Naive thymus-derived CD4-positive, alpha-beta T cell (primary cell): ENCODE results near the gene TIE1. TPM values are rescaled to one million over a fixed set of nuclear protein-coding genes. Genes with fewer than 3 reads are reported as not detected.

Experiments
- ATAC-seq: fragments of 150-1000 bp; cut with Tn5 transposase; 2 replicates; pipeline ENCODE4 v1.10.0; 2021; ENCODE audit warnings: mild to moderate bottlenecking, moderate library complexity
- CTCF ChIA-PET: fragments of 350-600 bp; sonication (Branson Sonifier 250); formaldehyde crosslinking; loops from one replicate; lab custom pipeline; 2021; ENCODE audit warnings: antibody characterized with exemption; lab: Charles Lee
- POLR2A ChIA-PET: fragments of 350-600 bp; sonication (Branson Sonifier 250); formaldehyde crosslinking; loops from one replicate; lab custom pipeline; 2021; ENCODE audit warnings: antibody characterized with exemption, inconsistent platforms; lab: Charles Lee
- DNase-seq, 9 donors: peaks; one replicate each; pipeline versions ENCODE4 v3.0.0 to v3.0.0-alpha.2; 2020 to 2022; ENCODE audit warnings: mixed read lengths in 1 of 9
- H3K27ac ChIP-seq: one replicate; pipeline ENCODE4 v1.7.0; 2013; ENCODE audit warnings: mild to moderate bottlenecking, low read depth, low read length, moderate library complexity
- H3K27me3 ChIP-seq, 2 donors: one replicate each; pipeline ENCODE4 v1.7.0; 2013; ENCODE audit warnings: low read length in 2 of 2, mild to moderate bottlenecking in 2 of 2, moderate library complexity in 2 of 2; ENCODE audit not compliant: control insufficient read depth in 2 of 2, insufficient read depth in 2 of 2
- H3K36me3 ChIP-seq, 3 experiments: 1 replicate in 2 of 3; 2 replicates in 1 of 3; pipeline ENCODE4 v1.7.0; 2013; ENCODE audit warnings: low read length in 3 of 3, mild to moderate bottlenecking in 3 of 3, moderate library complexity in 1 of 3; ENCODE audit not compliant: insufficient read depth in 3 of 3, control insufficient read depth in 2 of 3
- H3K4me1 ChIP-seq, 2 donors: one replicate each; pipeline ENCODE4 v1.7.0; 2013; ENCODE audit warnings: low read length in 2 of 2, mild to moderate bottlenecking in 2 of 2, moderate library complexity in 1 of 2; ENCODE audit not compliant: control insufficient read depth in 2 of 2, insufficient read depth in 2 of 2
- H3K4me3 ChIP-seq: 2 replicates; pipeline ENCODE4 v1.7.0; 2013; ENCODE audit warnings: mild to moderate bottlenecking, low read length
- H3K9me3 ChIP-seq, 3 experiments: 1 replicate in 2 of 3; 2 replicates in 1 of 3; pipeline ENCODE4 v1.7.0; 2013; ENCODE audit warnings: low read length in 3 of 3; ENCODE audit not compliant: control insufficient read depth in 2 of 3
- H3K27ac Mint-ChIP-seq, 9 donors: one replicate each; pipeline ENCODE4 v1.8.0; 2020 to 2022; ENCODE audit warnings: mixed read lengths in 9 of 9, mild to moderate bottlenecking in 8 of 9, moderate library complexity in 5 of 9, inconsistent platforms in 2 of 9
- H3K27me3 Mint-ChIP-seq, 5 donors: one replicate each; pipeline ENCODE4 v1.8.0; 2021 to 2022; ENCODE audit warnings: mixed read lengths in 5 of 5, mild to moderate bottlenecking in 1 of 5
- H3K36me3 Mint-ChIP-seq, 5 donors: one replicate each; pipeline ENCODE4 v1.8.0; 2020 to 2022; ENCODE audit warnings: mixed read lengths in 5 of 5, mild to moderate bottlenecking in 3 of 5, inconsistent platforms in 1 of 5
- H3K4me1 Mint-ChIP-seq, 7 donors: one replicate each; pipeline ENCODE4 v1.8.0; 2020 to 2022; ENCODE audit warnings: mixed read lengths in 7 of 7, mild to moderate bottlenecking in 3 of 7, inconsistent platforms in 1 of 7
- H3K4me3 Mint-ChIP-seq, 10 donors: one replicate each; pipeline ENCODE4 v1.8.0; 2020 to 2022; ENCODE audit warnings: mild to moderate bottlenecking in 10 of 10, mixed read lengths in 10 of 10, moderate library complexity in 6 of 10, inconsistent platforms in 2 of 10
- H3K9me3 Mint-ChIP-seq, 11 donors: one replicate each; pipeline ENCODE4 v1.8.0; 2020 to 2022; ENCODE audit warnings: mixed read lengths in 11 of 11, mild to moderate bottlenecking in 4 of 11, inconsistent platforms in 1 of 11, moderate library complexity in 1 of 11
- intact Hi-C, 2 donors: fragments of 100-400 bp; cut with micrococcal nuclease; formaldehyde crosslinking; loops; one replicate each; pipeline ENCODE4 v1.15.1; 2023
- microRNA-seq: library from miRNA; unstranded; fragments of <30 nt; microRNA quantifications from one replicate; pipeline ENCODE4 v1.2.0, GENCODE V29; 2022; ENCODE audit warnings: borderline microRNAs expressed
- polyA plus RNA-seq, 2 donors: library from polyadenylated mRNA; unstranded; fragments of 300-500 nt; fragmentation: Illumina TruSeq; gene quantifications; one replicate each; pipeline ENCODE4 v1.2.3, GENCODE V29; 2021
- total RNA-seq, 6 experiments: library from RNA in 5 of 6; stranded (reverse) in 5 of 6; gene quantifications; 1 replicate in 5 of 6; 2 replicates in 1 of 6; pipeline ENCODE4 v1.2.3 and lab custom pipeline; 2021 to 2026

The TIE1 gene
- total and polyA plus RNA-seq, 7 experiments from 2014 or later: 0.19 to 1.9 TPM; not detected in 5

DNA sequence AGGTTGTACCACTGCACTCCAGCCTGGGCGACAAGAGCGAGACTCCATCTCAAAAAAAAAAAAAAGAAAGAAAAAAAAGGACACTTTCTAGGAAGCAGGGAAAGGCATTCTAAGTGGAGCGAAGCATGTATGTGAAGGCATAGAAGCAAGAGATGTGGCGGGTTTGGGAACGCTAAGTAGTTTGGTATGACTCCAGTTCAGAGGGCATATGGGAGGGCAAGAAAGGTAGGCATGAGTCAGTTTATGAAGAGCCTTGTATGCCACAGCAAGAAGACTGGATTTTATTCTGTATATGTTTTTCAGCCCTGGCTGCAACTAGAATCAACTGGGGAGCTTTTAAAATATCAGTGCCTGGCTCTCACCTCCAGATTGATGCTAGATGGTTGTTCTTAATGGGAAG lies 71.4 kb downstream of the TIE1 start:
- peaks cover 15 to 33% (median 22%) of the 10 kb centered on the region in 7 donors for H3K4me1 Mint-ChIP-seq
- no peak overlapping the region for H3K4me3 ChIP-seq
- H3K4me3 Mint-ChIP-seq: no peak overlapping the region
- no peaks in the 10 kb centered on the region for H3K27me3 ChIP-seq
- no peaks in the 10 kb centered on the region for H3K9me3 ChIP-seq
- ChIA-PET POLR2A (no interaction called here), CTCF (no interaction called here)
- DNase-seq: no peak
- H3K36me3 ChIP-seq: no peaks in the 10 kb centered on the region
- no peak overlapping the region for H3K27ac Mint-ChIP-seq
- peaks cover 0 to 16% (median 0%) of the 10 kb centered on the region in 5 donors for H3K36me3 Mint-ChIP-seq
- peaks cover 6 to 8% of the 10 kb centered on the region in 2 donors for H3K4me1 ChIP-seq
- no peak overlapping the region for H3K27ac ChIP-seq
- no peak for ATAC-seq
- H3K9me3 Mint-ChIP-seq: no peaks in the 10 kb centered on the region
- intact Hi-C loops: no loop called here
- no peaks in the 10 kb centered on the region for H3K27me3 Mint-ChIP-seq

Small RNA genes within 50 kb of the gene (microRNA-seq; reads per million reads assigned to microRNA genes)
- not detected for gene MIR6734

Other genes with a start within 250 kb of the TIE1 start
- 10 to 100 TPM; 17.8 to 46.1 (median 22.7) TPM for gene EBNA1BP2, start 128.7 kb upstream of the TIE1 start, total RNA-seq
- 10 to 100 TPM; 51.9 to 56.5 TPM for gene EBNA1BP2, start 128.7 kb upstream of the TIE1 start, polyA plus RNA-seq
- gene CFAP57, start 128.7 kb upstream of the TIE1 start, total RNA-seq: under 1 TPM in 1 of 5 experiments, not detected in 4; 0.07 TPM
- gene CFAP57, start 128.7 kb upstream of the TIE1 start, polyA plus RNA-seq: not detected
- under 1 TPM in 1 of 5 experiments, not detected in 4; 0.21 TPM for gene TMEM125, start 31.0 kb upstream of the TIE1 start, total RNA-seq
- gene TMEM125, start 31.0 kb upstream of the TIE1 start, polyA plus RNA-seq: under 1 TPM in 1 of 2 donors, not detected in 1; 0.50 TPM
- not detected for gene C1orf210, start 15.4 kb upstream of the TIE1 start, total RNA-seq
- not detected for gene C1orf210, start 15.4 kb upstream of the TIE1 start, polyA plus RNA-seq
- under 1 TPM in 2 of 5 experiments, not detected in 3; 0.21 to 0.98 TPM for gene MPL, start 36.8 kb downstream of the TIE1 start, total RNA-seq
- not detected for gene MPL, start 36.8 kb downstream of the TIE1 start, polyA plus RNA-seq
- 100 to 1,000 TPM in 1 of 5 experiments, 1 to 10 TPM in 1, under 1 TPM in 3; 0.38 to 101 (median 0.78) TPM for gene CDC20, start 58.0 kb downstream of the TIE1 start, total RNA-seq
- not detected for gene CDC20, start 58.0 kb downstream of the TIE1 start, polyA plus RNA-seq
- gene ELOVL1, start 67.0 kb downstream of the TIE1 start, total RNA-seq: 10 to 100 TPM; 25.9 to 65.3 (median 32.3) TPM
- gene ELOVL1, start 67.0 kb downstream of the TIE1 start, polyA plus RNA-seq: 10 to 100 TPM; 46.8 to 55.1 TPM
- 10 to 100 TPM; 14.5 to 37.8 (median 30.1) TPM for gene MED8, start 88.8 kb downstream of the TIE1 start, total RNA-seq
- gene MED8, start 88.8 kb downstream of the TIE1 start, polyA plus RNA-seq: 10 to 100 TPM; 28.8 to 53.8 TPM
- gene SZT2, start 88.9 kb downstream of the TIE1 start, total RNA-seq: 100 to 1,000 TPM in 4 of 5 experiments, 10 to 100 TPM in 1; 80.5 to 153 (median 131) TPM
- gene SZT2, start 88.9 kb downstream of the TIE1 start, polyA plus RNA-seq: 1 to 10 TPM; 4.4 to 8.9 TPM
- 10 to 100 TPM; 15.8 to 29.3 (median 26.8) TPM for gene HYI, start 152.9 kb downstream of the TIE1 start, total RNA-seq
- gene HYI, start 152.9 kb downstream of the TIE1 start, polyA plus RNA-seq: 1 to 10 TPM; 4.4 to 5.6 TPM
- 1 to 10 TPM in 2 of 5 experiments, under 1 TPM in 1, not detected in 2; 0.49 to 2.3 (median 1.8) TPM for gene PTPRF, start 229.9 kb downstream of the TIE1 start, total RNA-seq
- gene PTPRF, start 229.9 kb downstream of the TIE1 start, polyA plus RNA-seq: not detected